ENCODE data around the gene GTF2IRD1.

- TF ChIP-seq SIN3A (IDR thresholded peaks at IDR 0.05; ENCODE audit: borderline replicate concordance, insufficient read depth, low read length) (no peak), POLR2AphosphoS5 (IDR thresholded peaks at IDR 0.05; ENCODE audit: low read depth, low read length) (no peak), TAF1 (IDR thresholded peaks at IDR 0.05; ENCODE audit: borderline replicate concordance, insufficient read depth, low read length) (no peak), REST (IDR thresholded peaks at IDR 0.05; ENCODE audit: insufficient read depth in 1 of 2, low read depth in 2 of 2, low read length in 2 of 2) (no peak), FOXP2 (optimal IDR thresholded peaks at IDR 0.05; ENCODE audit: borderline replicate concordance, extremely low read depth, extremely low read length, insufficient read depth) (no peak)
These were observed 121.5 kb downstream of the GTF2IRD1 start for GRCh38 chr7:74575083-74575784.

Data from PFSK-1 (cell line).